HG03045 (cell line): Measurements from ENCODE around the gene MYOD1.

Experiments
- ATAC-seq: cut with Tn5 transposase; IDR thresholded peaks from one replicate; pipeline ENCODE4 v1.9.1; 2021; ENCODE audit warnings: mild to moderate bottlenecking, moderate library complexity; ENCODE audit not compliant: unreplicated experiment

The MYOD1 gene

GRCh38 chr11:17748761-17749721 lies 29.7 kb downstream of the MYOD1 start:
- ATAC-seq: no peak

GRCh38 chr11:17750013-17750800 lies 30.8 kb downstream of the MYOD1 start:
- no peak for ATAC-seq

- ATAC-seq: no peak
These were observed 31.4 kb downstream of the MYOD1 start for GRCh38 chr11:17750801-17751165.

GRCh38 chr11:17751558-17751957 lies 32.2 kb downstream of the MYOD1 start:
- ATAC-seq: no peak

- ATAC-seq: no peak
These were observed 32.8 kb downstream of the MYOD1 start for GRCh38 chr11:17752144-17752543.

- no peak for ATAC-seq
These were observed 33.8 kb downstream of the MYOD1 start for GRCh38 chr11:17753153-17753552.

- ATAC-seq: no peak
These were observed 34.3 kb downstream of the MYOD1 start for GRCh38 chr11:17753641-17754040.

- ATAC-seq: no peak
These were observed 36.5 kb downstream of the MYOD1 start for GRCh38 chr11:17755891-17756290.

GRCh38 chr11:17760102-17761029 lies 41.0 kb downstream of the MYOD1 start:
- ATAC-seq: no peak

GRCh38 chr11:17762309-17762974 lies 43.1 kb downstream of the MYOD1 start:
- no peak for ATAC-seq

GRCh38 chr11:17763244-17763643 lies 43.9 kb downstream of the MYOD1 start:
- no peak for ATAC-seq

- ATAC-seq: no peak
These were observed 44.3 kb downstream of the MYOD1 start for GRCh38 chr11:17763703-17764102.

- ATAC-seq: no peak
These were observed 45.3 kb downstream of the MYOD1 start for GRCh38 chr11:17764446-17765218.

GRCh38 chr11:17765356-17766072 lies 46.1 kb downstream of the MYOD1 start:
- no peak for ATAC-seq

- no peak for ATAC-seq
These were observed 46.6 kb downstream of the MYOD1 start for GRCh38 chr11:17766073-17766359.

GRCh38 chr11:17766590-17766989 lies 47.2 kb downstream of the MYOD1 start:
- no peak for ATAC-seq

GRCh38 chr11:17767301-17767885 lies 48.0 kb downstream of the MYOD1 start:
- ATAC-seq: no peak

- no peak for ATAC-seq
These were observed 48.5 kb downstream of the MYOD1 start for GRCh38 chr11:17767914-17768313.

- no peak for ATAC-seq
These were observed 49.2 kb downstream of the MYOD1 start for GRCh38 chr11:17768547-17768946.
